Heart right ventricle (tissue), 16 donors: ENCODE data around the gene WDR45B. TPM values are rescaled to one million over a fixed set of nuclear protein-coding genes. Genes with fewer than 3 reads are reported as not detected.
A peak's percentile ranks its signal among the peaks of the same experiment; 100 is the strongest.

Experiments
- ATAC-seq, 8 donors: fragments of 200-7000 bp; cut with Tn5 transposase; one replicate each; pipeline ENCODE4 v1.9.1; 2020; ENCODE audit warnings: mild to moderate bottlenecking in 8 of 8, moderate library complexity in 8 of 8, moderate number of reproducible peaks in 1 of 8
- DNase-seq, 2 donors: peaks; one replicate each; pipeline ENCODE4 v3.0.0-alpha.2; 2020
- H3K27ac ChIP-seq, 10 donors: fragments of 200-600 bp; sonication (generic) in 2 of 10; one replicate each; pipeline versions ENCODE4 v1.5.0 to v1.8.0; 2020 to 2022; ENCODE audit warnings: mild to moderate bottlenecking in 3 of 10
- H3K27me3 ChIP-seq, 7 donors: fragments of 200-600 bp; one replicate each; pipeline ENCODE4 v1.8.0; 2021 to 2022; ENCODE audit warnings: mild to moderate bottlenecking in 2 of 7
- H3K36me3 ChIP-seq, 9 donors: fragments of 200-600 bp; sonication (generic) in 1 of 9; one replicate each; pipeline versions ENCODE4 v1.5.0 to v1.8.0; 2020 to 2022; ENCODE audit warnings: mild to moderate bottlenecking in 2 of 9
- H3K4me1 ChIP-seq, 9 donors: fragments of 200-600 bp; sonication (generic) in 1 of 9; one replicate each; pipeline versions ENCODE4 v1.5.0 to v1.8.0; 2020 to 2022; ENCODE audit warnings: mild to moderate bottlenecking in 4 of 9
- H3K4me3 ChIP-seq, 10 donors: fragments of 200-600 bp; sonication (generic) in 2 of 10; one replicate each; pipeline versions ENCODE4 v1.5.0 to v1.8.0; 2020 to 2022; ENCODE audit warnings: mild to moderate bottlenecking in 7 of 10, moderate library complexity in 2 of 10
- H3K9me3 ChIP-seq, 11 donors: fragments of 200-600 bp in 10 of 11; sonication (generic) in 2 of 11; one replicate each; pipeline versions ENCODE4 v1.5.0 to v1.8.0; 2013 to 2022; ENCODE audit warnings: mild to moderate bottlenecking in 2 of 11, control low read depth in 1 of 11, moderate library complexity in 1 of 11
- CTCF ChIP-seq, 9 donors: fragments of 200-600 bp; sonication (generic) in 2 of 9; IDR thresholded peaks; one replicate each; pipeline versions ENCODE4 v1.5.0 to v1.8.0; 2021 to 2022; ENCODE audit warnings: antibody characterized with exemption in 9 of 9, mild to moderate bottlenecking in 5 of 9, moderate library complexity in 1 of 9
- WGBS, 2 donors: extraction: QIAGEN DNeasy Blood & Tissue Kit; methylation state at CpG; one replicate each; pipeline ENCODE4 v1.1.7; 2013; ENCODE audit warnings: inconsistent platforms in 1 of 2; 5-methylcytosine and 5-hydroxymethylcytosine counted together
- intact Hi-C, 10 donors: fragments of 100-400 bp; cut with DNase I; formaldehyde crosslinking; loops; one replicate each; pipeline versions ENCODE4 v1.11.1 to v1.14.2; 2022
- polyA plus RNA-seq, 2 donors: library from polyadenylated mRNA; stranded (reverse); fragments of 200-250 nt; gene quantifications; one replicate each; pipeline ENCODE4 v1.2.3, GENCODE V29; 2013
- total RNA-seq, 10 donors: library from RNA; stranded (reverse); fragmentation: NEBNext Ultra II Directional in 3 of 10; extraction: Animal tissue kit (Norgen Biotek cat#: 25700) in 3 of 10; gene quantifications; one replicate each; pipeline versions ENCODE4 v1.2.1 to v1.2.4, GENCODE V29; 2021 to 2023
- donor health status: Arrhythmogenic right ventricular cardiomyopathy.
- donor health status: ischemic (EF 13 %, LVEDD 7.1; RV severe dilation, severe dysfunction).
- donor health status: healthy with polysubstance abuse.
- donor health status: DM: no; HTN: yes; CAD: no.
- donor health status: DM: no; HTN: no; CAD: no.
- donor health status: ischemic (EF 25% LVEDD 6.9; RV normal size, moderate dysfunction).
- donor health status: ischemic (EF 25% LVEDD 5.7; RV mildly dilated, moderate dysfunction).
- donor health status: healthy.
- donor health status: DM: yes; HTN: yes; CAD: no.
- donor health status: Ischemic cardiomyopathy.
- donor health status: ischemic (EF 35%, LVEDD 5.7; RV mildly dilated, moderate dysfunction).
- donor health status: nonischemic (EF 11% LVEDD 7.7; RV severe dilation, severe dysfunction).
- donor health status: DM: yes; HTN: yes; CAD: no.
- donor health status: PGD.
- donor health status: ischemic (EF 29% LVEDD 5.4; RV normal size, mild dysfunction).
- donor health status: nonischemic (EF 23%, LVEDD 6.1; RV moderate dilation, normal function).

The WDR45B gene
- total and polyA plus RNA-seq, 12 donors, result 23.3 to 45.5 (median 39.7) TPM

DNA sequence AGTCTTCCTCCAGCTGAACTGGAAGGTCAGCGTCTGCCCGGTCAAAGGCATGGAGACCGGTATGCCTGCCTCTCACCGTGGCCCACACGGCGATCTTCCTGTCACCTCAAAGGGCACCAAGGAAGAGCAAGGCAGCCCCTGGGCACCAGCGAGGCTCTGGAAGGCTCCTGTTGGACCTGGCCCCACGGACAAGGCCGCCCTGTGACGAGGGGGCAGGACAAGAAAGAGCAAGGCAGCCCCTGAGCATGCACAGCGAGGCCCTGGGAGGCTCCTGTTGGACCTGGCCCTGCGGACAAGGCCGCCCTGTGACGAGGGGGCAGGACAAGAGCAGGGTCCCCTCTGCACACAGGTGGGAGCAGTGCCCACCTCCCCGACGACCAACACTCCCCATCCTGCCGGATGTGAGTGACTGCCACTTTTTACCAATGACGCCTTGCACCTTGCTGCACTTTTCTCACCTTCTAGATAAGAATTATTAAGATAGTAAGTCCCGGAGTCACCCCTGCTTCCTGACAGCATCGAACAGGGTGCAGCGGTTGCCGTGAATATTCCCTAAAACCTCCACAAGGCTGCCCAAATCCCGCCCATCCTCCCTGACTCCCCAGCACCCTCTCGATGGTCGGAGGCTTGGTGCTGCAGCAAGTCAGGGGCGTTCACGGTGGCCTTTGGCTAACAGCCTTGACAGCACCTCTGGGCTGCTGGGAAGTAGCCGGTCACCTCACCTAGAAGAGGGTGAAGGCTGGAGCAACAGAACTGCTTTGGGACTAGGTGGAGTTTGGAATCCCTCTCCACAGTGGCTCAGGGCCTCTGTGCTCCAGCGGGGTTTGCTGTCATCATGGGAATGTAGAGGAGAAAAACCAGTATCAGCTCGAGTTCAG lies 5.6 kb upstream of the WDR45B start:
- no peaks in the 10 kb centered on the region for H3K9me3 ChIP-seq
- WGBS, 2 donors, result 81 to 82% methylated on average over 30 of the region's 30 CpGs
- peaks cover 0 to 41% (median 5%) of the 10 kb centered on the region in 9 donors for H3K36me3 ChIP-seq
- no peak overlapping the region for H3K4me3 ChIP-seq
- ATAC-seq (no peak), DNase-seq (no peak)
- H3K27me3 ChIP-seq, result no peaks in the 10 kb centered on the region
- H3K27ac ChIP-seq, result peak overlapping the region in 8 of 10 donors; percentile 47 to 83 (median 70)
- intact Hi-C loops, result loop anchor here in 3 of 10 donors (10.0 kb wide), 2 partner anchors 51 to 101 kb away; partner anchors contain the start of gene TBCD (in 1 of the 3)
- peaks cover 0 to 21% (median 11%) of the 10 kb centered on the region in 9 donors for H3K4me1 ChIP-seq
- TF ChIP-seq CTCF (IDR thresholded peaks at IDR 0.05), result no peak

GRCh38 chr17:82650723-82651122 lies 2.5 kb upstream of the WDR45B start:
- no peak for ATAC-seq
- Histone ChIP-seq H3K4me1 (peaks cover 2 to 39% (median 29%) of the 10 kb centered on the region in 9 donors), H3K27me3 (no peaks in the 10 kb centered on the region), H3K9me3 (no peaks in the 10 kb centered on the region), H3K27ac (no peak overlapping the region), H3K36me3 (peaks cover 0 to 10% (median 0%) of the 10 kb centered on the region in 9 donors), H3K4me3 (no peak overlapping the region)
- 56 to 67% methylated on average over 10 of the region's 10 CpGs for WGBS, 2 donors
- TF ChIP-seq CTCF (IDR thresholded peaks at IDR 0.05), result no peak
- DNase-seq, result no peak
- intact Hi-C loops, result loop anchor here in 3 of 10 donors (10.0 kb wide), 2 partner anchors 54 to 104 kb away; partner anchors contain the start of gene TBCD (in 1 of the 3)

GRCh38 chr17:82649501-82650261 lies 1.4 kb upstream of the WDR45B start:
- ATAC-seq, result no peak
- Histone ChIP-seq H3K9me3 (no peaks in the 10 kb centered on the region), H3K27me3 (no peaks in the 10 kb centered on the region), H3K36me3 (peaks cover 0 to 4% (median 0%) of the 10 kb centered on the region in 9 donors), H3K27ac (peak overlapping the region in 1 of 10 donors; percentile 41), H3K4me1 (peaks cover 2 to 41% (median 31%) of the 10 kb centered on the region in 9 donors), H3K4me3 (no peak overlapping the region)
- 87 to 90% methylated on average over 22 of the region's 22 CpGs for WGBS, 2 donors
- intact Hi-C loops, result loop anchor here in 6 of 10 donors (5.0 to 10.0 kb wide), 5 partner anchors 47 to 105 kb away; partner anchors contain the start of genes FN3KRP (in 1 of the 6) and TBCD (in 1 of the 6)
- no peak for DNase-seq
- TF ChIP-seq CTCF (IDR thresholded peaks at IDR 0.05), result no peak
